ENCODE data around the gene EPHA10.
"Not testable (repeated sequence)": the region's sequence is repeated elsewhere in the genome, so short reads cannot be mapped to it uniquely, and the experiment has no call there.

Gene EPHA10

GRCh38 chr1:37776946-37777516 is 12.1 kb upstream of the EPHA10 start:
- Histone ChIP-seq H3K4me2 (ENCODE audit: low read length) (no peak overlapping the region), H3K9me3 (ENCODE audit: control insufficient read depth, low read length) (no peaks in the 10 kb centered on the region), H3K9ac (no peak overlapping the region), H2AFZ (no peak overlapping the region), H3K79me2 (no peaks in the 10 kb centered on the region), H3K4me3 (ENCODE audit: low read depth, low read length) (no peak overlapping the region), H3K4me1 (no peaks in the 10 kb centered on the region), H3K27me3 (ENCODE audit: control insufficient read depth, insufficient read depth, low read length) (no peaks in the 10 kb centered on the region), H3K36me3 (ENCODE audit: control insufficient read depth, insufficient read depth, low read length) (no peaks in the 10 kb centered on the region), H3K27ac (no peak overlapping the region)
- TF ChIP-seq, protein P1, sequence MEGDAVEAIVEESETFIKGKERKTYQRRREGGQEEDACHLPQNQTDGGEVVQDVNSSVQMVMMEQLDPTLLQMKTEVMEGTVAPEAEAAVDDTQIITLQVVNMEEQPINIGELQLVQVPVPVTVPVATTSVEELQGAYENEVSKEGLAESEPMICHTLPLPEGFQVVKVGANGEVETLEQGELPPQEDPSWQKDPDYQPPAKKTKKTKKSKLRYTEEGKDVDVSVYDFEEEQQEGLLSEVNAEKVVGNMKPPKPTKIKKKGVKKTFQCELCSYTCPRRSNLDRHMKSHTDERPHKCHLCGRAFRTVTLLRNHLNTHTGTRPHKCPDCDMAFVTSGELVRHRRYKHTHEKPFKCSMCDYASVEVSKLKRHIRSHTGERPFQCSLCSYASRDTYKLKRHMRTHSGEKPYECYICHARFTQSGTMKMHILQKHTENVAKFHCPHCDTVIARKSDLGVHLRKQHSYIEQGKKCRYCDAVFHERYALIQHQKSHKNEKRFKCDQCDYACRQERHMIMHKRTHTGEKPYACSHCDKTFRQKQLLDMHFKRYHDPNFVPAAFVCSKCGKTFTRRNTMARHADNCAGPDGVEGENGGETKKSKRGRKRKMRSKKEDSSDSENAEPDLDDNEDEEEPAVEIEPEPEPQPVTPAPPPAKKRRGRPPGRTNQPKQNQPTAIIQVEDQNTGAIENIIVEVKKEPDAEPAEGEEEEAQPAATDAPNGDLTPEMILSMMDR (IDR thresholded peaks at IDR 0.05), result no peak

- H3K27me3 ChIP-seq (ENCODE audit: control insufficient read depth, insufficient read depth, low read length); H3K4me2 ChIP-seq (ENCODE audit: low read length); H3K36me3 ChIP-seq (ENCODE audit: control insufficient read depth, insufficient read depth, low read length); H3K9ac ChIP-seq; H3K4me1 ChIP-seq; H2AFZ ChIP-seq; H3K79me2 ChIP-seq; H3K4me3 ChIP-seq (ENCODE audit: low read depth, low read length); H3K27ac ChIP-seq; H3K9me3 ChIP-seq (ENCODE audit: control insufficient read depth, low read length): not testable (repeated sequence)
These were observed 6.5 kb upstream of the EPHA10 start for GRCh38 chr1:37771440-37771839.

DNA sequence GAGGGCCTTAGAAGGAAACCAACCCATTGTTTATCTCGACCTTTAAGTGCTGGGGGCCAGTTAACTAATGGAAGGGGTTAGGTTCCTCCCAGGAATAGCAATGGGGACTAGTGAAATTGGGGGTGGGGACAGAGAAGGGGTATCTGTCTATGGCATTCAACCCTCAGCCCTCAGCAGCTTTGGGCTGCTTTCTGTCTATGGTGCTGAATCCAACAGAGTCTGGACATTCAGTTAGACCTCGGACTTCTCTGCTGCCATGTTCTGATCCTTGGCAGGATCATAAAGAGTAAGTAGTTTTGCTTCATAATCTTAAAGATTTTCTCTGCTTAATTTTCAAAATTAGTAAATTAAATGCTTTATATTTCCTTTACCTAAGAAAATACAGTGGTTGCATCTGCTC is 2.6 kb upstream of the EPHA10 start:
- H3K4me2 ChIP-seq (ENCODE audit: low read length), result no peak overlapping the region
- H3K79me2 ChIP-seq, result no peaks in the 10 kb centered on the region
- H3K9me3 ChIP-seq (ENCODE audit: control insufficient read depth, low read length), result no peaks in the 10 kb centered on the region
- H2AFZ ChIP-seq, result no peak overlapping the region
- H3K27ac ChIP-seq, result no peak overlapping the region
- TF ChIP-seq, protein P1 (IDR thresholded peaks at IDR 0.05), result no peak
- no peaks in the 10 kb centered on the region for H3K36me3 ChIP-seq (ENCODE audit: control insufficient read depth, insufficient read depth, low read length)
- H3K4me1 ChIP-seq, result no peaks in the 10 kb centered on the region
- no peak overlapping the region for H3K9ac ChIP-seq
- H3K4me3 ChIP-seq (ENCODE audit: low read depth, low read length), result no peak overlapping the region
- H3K27me3 ChIP-seq (ENCODE audit: control insufficient read depth, insufficient read depth, low read length), result peaks cover 3% of the 10 kb centered on the region

DNA sequence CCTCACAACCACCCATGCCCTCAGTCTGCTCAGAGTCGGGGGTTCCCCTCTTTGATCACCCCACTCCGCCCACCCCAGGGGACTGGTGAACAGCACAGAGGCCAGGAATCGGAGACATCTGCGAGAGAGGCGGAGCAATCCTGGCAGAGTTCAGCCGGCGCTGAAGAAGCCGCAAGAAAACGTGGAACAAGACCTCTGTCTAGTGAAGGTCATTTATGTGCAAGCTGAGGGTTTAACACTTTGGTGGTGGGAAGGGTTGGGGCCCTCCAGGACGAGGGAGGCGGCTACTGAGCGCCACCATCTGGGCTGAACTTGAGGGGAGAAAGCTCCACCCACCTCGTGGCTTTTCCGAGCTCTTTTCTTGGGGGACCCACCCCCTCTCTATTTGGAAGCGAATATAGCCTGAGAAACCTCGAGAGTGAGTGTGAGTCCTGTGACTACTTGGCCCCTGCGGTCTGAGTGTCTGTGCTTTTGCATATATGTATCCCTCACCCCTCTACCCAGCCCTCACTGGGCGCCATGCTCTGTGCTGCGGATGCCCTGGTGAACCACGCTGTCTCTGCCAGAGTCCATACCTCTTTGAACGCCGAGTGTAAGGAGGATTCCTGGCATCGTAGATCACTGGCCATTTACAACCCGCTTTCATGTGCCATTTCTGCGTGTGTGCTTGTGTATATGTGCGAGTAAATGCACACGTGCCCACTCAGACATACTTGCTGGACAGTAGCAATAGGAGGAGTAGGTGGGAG is 1.2 kb upstream of the EPHA10 start:
- no peak overlapping the region for H3K9ac ChIP-seq
- H3K27me3 ChIP-seq (ENCODE audit: control insufficient read depth, insufficient read depth, low read length), result peaks cover 3% of the 10 kb centered on the region
- H3K27ac ChIP-seq, result no peak overlapping the region
- no peak overlapping the region for H3K4me2 ChIP-seq (ENCODE audit: low read length)
- no peaks in the 10 kb centered on the region for H3K36me3 ChIP-seq (ENCODE audit: control insufficient read depth, insufficient read depth, low read length)
- H3K4me3 ChIP-seq (ENCODE audit: low read depth, low read length), result no peak overlapping the region
- H3K79me2 ChIP-seq, result no peaks in the 10 kb centered on the region
- no peaks in the 10 kb centered on the region for H3K9me3 ChIP-seq (ENCODE audit: control insufficient read depth, low read length)
- H3K4me1 ChIP-seq, result no peaks in the 10 kb centered on the region
- TF ChIP-seq, protein P1 (IDR thresholded peaks at IDR 0.05), result no peak
- peak overlapping the region; percentile 45 for H2AFZ ChIP-seq

- H3K9ac ChIP-seq, result no peak overlapping the region
- H3K4me1 ChIP-seq, result no peaks in the 10 kb centered on the region
- no peak overlapping the region for H3K4me2 ChIP-seq (ENCODE audit: low read length)
- no peaks in the 10 kb centered on the region for H3K79me2 ChIP-seq
- no peak overlapping the region for H3K27ac ChIP-seq
- H3K36me3 ChIP-seq (ENCODE audit: control insufficient read depth, insufficient read depth, low read length), result no peaks in the 10 kb centered on the region
- H3K9me3 ChIP-seq (ENCODE audit: control insufficient read depth, low read length), result no peaks in the 10 kb centered on the region
- H3K27me3 ChIP-seq (ENCODE audit: control insufficient read depth, insufficient read depth, low read length), result peaks cover 3% of the 10 kb centered on the region
- no peak overlapping the region for H3K4me3 ChIP-seq (ENCODE audit: low read depth, low read length)
- TF ChIP-seq, protein P1 (IDR thresholded peaks at IDR 0.05), result no peak
- no peak overlapping the region for H2AFZ ChIP-seq
These were observed 500 bp downstream of the EPHA10 start for GRCh38 chr1:37764414-37764825.

Data from parathyroid adenoma (tissue), 2 donors.